ENCODE data around the gene SOX10. TPM values are rescaled to one million over a fixed set of nuclear protein-coding genes. Genes with fewer than 3 reads are reported as not detected.

The SOX10 gene
- total RNA-seq, 1 donor from 2014 or later = 4.3 TPM

DNA sequence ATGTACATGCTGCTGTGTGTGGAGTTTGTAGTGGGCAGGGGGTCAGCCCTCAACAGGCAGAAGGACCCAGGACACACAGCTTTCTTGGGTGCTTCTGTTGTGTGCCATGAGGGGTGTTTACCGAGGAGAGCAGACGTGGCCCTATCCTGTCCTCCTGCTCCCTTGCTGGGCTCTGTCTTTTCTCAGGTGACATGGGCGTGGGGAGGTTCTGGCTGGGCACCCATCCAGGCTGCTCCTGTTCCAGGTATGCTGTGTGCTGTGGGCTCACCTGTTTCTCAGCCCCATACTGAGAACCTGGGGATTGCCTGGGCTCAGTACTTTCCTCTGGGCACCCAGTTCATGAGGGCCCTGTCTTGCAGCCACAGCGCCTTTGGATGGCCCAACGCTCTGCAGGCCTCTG, 55.0 kb downstream of the SOX10 start:
- no peak for DNase-seq

- no peak for DNase-seq
Measured at GRCh38 chr22:37927637-37927936, 56.8 kb downstream of the SOX10 start.

GRCh38 chr22:37926771-37927636, 57.4 kb downstream of the SOX10 start:
- DNase-seq = no peak

GRCh38 chr22:37926358-37926757, 58.0 kb downstream of the SOX10 start:
- DNase-seq = no peak

GRCh38 chr22:37925767-37926166, 58.6 kb downstream of the SOX10 start:
- no peak for DNase-seq

DNA sequence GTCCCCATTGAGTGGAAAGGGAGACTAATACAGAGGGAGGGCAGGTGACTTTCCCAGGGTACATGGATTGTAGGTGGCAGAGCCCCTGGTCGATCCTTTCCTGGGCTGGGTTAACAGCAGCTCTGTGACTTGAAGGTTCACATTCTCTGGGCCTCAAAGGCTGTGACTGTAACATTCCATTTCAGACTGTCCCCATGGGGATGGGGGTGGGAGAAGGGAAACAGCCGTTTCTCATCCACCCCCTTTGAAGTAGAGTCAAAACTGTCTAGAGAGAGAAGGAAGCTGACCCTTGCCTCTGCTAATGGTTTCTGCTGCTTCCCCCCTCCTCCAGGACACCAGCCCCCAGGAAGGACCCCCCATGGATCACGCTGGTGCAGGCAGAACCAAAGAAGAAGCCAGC, 59.0 kb downstream of the SOX10 start:
- DNase-seq = no peak

GRCh38 chr22:37924386-37925065, 59.8 kb downstream of the SOX10 start:
- DNase-seq = no peak

GRCh38 chr22:37923927-37924326, 60.4 kb downstream of the SOX10 start:
- no peak for DNase-seq

Other genes starting within 250 kb of the SOX10 start
- 10.2 TPM for gene GCAT, start 176.6 kb downstream of the SOX10 start, total RNA-seq
- gene GALR3, start 161.2 kb downstream of the SOX10 start, total RNA-seq = not detected
- 10.4 TPM for gene ANKRD54, start 140.2 kb downstream of the SOX10 start, total RNA-seq
- gene EIF3L, start 135.1 kb downstream of the SOX10 start, total RNA-seq = 384 TPM
- gene MICALL1, start 78.3 kb downstream of the SOX10 start, total RNA-seq = 18.8 TPM
- gene C22orf23, start 31.0 kb downstream of the SOX10 start, total RNA-seq = 0.20 TPM
- gene POLR2F, start 30.9 kb downstream of the SOX10 start, total RNA-seq = 30.6 TPM
- 15.4 TPM for gene PICK1, start 72.8 kb upstream of the SOX10 start, total RNA-seq
- 0.69 TPM for gene SLC16A8, start 99.6 kb upstream of the SOX10 start, total RNA-seq
- 0.59 TPM for gene BAIAP2L2, start 126.1 kb upstream of the SOX10 start, total RNA-seq
- 21.1 TPM for gene PLA2G6, start 197.3 kb upstream of the SOX10 start, total RNA-seq
- gene MAFF, start 217.4 kb upstream of the SOX10 start, total RNA-seq = 22.1 TPM